ENCODE results near the gene EFNA5.

- TF ChIP-seq CTCF (IDR thresholded peaks at IDR 0.05) (no peak), POLR2A (IDR thresholded peaks at IDR 0.05) (no peak)
These were observed 318.2 kb downstream of the EFNA5 start for GRCh38 chr5:107352576-107352975.

Data from esophagus squamous epithelium (tissue), 4 donors.